ENCODE results near the gene DNASE1.
"Not testable (repeated sequence)": the region's sequence is repeated elsewhere in the genome, so short reads cannot be mapped to it uniquely, and the experiment has no call there.

Gene DNASE1

DNA sequence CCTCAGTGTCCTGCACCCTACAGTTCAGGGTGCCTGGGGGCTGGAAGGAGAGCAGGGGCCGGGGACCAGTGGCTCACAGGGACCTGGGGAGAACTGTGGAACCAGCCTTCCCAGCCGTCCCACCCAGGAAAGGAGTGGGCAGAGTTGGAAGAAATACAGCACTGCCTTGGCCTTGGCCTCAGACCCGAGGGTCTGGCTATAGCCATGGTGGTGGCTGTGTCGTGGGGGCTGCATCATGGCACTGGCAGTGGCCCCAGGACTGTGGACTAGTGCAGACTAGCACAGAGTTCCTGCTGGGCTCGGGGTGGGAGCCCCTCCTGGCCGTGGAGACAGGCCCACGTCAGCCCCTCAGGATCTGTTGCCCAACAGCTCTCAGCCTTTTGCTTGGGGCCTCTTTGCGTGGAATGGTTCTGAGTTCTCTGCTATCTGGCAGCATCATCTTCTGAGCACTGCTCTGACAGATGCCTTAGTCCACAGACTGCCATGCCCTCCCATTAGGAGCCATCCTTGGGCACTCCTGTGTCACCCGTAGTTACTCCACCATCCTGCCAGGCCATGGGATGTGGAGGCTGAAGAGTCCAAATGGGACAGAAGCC, 12.6 kb upstream of the DNASE1 start:
- no peak for DNase-seq

DNA sequence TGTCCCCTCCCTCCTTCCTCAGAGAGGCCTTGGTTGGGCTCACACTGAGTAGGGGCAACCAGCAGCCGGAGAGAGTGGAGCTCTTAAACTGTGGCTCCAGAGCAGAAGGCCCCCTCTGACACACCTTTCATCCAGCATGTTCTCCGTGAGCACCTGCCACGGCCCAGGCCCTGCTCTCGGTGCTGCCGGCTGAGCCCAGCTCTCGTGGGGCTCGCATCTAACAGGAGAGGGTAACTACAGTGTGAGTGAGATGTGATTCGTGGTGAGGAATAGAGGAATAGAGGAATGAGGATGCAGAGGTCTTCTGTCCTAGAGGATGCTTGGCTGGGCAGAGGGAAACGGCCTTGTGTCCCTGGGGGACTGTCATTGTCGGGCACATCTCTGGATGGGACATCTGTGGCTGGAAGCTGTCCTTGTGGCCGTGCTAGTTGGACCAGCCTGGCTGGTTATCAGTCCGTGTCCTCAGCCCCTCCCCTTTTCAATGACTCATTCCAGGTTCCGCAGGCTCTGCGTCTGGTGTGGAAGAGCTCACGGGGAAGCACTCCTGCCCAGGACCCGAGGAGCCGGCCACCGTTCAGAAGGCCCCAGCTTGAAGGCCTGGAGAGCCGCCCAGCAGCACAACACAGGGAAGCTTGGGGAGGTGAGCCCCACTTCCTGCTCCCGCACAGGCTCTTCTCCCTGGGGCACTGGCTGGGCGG, 11.9 kb upstream of the DNASE1 start:
- DNase-seq = no peak

DNA sequence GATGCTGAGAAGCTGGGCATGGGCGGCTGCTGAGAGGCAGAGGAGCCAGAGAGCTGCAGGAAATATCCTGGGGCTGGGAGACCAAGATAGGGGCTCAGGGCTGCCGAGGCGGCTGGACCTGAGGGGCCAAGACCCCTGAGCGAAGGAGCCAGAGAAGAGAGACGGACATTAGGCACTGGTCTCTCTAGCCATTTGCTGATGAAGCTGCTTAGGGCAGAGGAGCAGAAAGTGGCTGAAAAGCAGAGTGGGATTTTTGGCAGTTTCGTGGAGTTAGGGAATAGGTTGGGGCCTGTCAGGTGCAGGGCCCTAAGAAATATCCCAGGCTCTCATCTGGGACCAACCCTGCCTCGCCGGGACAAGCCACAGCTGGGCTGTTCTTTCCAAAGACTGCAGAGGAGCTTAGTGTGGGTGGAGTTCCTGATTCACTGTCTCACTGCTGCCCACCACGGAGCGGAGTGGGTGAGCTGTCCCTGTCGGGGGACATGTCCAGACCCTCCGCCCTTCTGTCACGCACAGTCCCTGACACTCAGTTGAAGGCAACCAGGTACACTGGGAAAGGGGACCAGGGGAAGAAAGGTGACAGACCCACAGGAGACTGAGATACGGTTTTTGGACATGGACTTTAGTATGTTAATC, 11.3 kb upstream of the DNASE1 start:
- DNase-seq = no peak

DNA sequence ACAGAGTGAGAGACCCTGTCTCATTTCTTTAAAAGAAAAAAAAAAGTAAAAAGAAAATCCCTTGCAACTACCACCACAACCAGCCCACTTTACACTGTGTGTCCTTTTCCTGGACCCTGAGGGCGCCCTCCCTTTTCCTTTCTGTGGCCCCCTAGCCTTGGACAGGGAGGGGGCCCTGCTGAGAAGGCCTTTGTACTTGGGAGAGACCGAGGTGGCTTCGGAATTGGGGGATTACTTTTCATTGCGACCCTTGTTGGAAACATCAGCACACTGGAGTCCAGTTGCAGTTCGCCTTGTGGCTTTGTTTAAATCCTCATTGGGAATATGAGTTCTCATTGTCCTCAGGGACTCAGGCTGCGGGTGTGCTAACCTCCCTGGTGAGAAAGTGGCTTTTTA, 9.4 kb upstream of the DNASE1 start:
- no peak for DNase-seq

DNA sequence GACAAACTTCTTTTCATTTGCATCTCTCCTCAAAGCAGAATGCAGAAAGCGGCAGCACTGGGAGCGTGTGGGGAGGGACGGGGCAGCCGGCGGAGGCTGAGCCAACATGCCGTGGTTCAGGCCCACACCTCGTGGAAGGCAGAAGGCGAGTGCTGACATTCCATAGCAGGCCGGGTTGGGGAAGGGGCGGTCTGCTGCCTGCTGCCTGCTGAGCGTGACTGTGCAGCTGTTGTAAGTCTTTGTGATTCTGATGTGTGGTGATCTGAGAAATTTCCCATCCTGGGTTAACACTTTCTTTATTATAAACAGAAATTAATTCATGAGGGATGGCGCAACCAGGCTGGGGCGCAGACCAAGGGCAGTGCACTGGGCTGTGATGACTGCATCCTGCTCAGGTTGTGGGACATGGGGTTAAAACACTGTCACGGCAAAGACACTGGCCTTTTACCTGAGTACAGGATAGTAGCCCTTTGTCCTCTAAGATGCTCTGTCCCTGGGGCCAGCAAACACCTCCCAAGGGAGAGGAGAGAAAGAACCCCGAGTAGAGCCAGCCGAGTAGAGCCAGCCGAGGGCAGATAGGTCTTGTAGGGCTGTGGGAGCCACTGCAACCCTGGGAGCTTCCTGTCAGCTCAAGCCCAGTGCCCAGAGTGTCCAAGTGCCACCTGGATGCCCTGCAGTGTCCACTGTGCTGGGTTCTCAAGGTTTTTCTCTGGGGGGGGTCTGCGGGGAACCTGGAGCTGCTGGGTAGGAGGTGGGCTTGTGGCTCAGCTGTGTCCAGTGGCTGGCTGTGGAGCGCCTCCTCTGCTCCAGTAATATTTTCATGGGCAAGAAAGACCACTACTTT, 8.8 kb upstream of the DNASE1 start:
- peak; percentile 30 for DNase-seq

DNA sequence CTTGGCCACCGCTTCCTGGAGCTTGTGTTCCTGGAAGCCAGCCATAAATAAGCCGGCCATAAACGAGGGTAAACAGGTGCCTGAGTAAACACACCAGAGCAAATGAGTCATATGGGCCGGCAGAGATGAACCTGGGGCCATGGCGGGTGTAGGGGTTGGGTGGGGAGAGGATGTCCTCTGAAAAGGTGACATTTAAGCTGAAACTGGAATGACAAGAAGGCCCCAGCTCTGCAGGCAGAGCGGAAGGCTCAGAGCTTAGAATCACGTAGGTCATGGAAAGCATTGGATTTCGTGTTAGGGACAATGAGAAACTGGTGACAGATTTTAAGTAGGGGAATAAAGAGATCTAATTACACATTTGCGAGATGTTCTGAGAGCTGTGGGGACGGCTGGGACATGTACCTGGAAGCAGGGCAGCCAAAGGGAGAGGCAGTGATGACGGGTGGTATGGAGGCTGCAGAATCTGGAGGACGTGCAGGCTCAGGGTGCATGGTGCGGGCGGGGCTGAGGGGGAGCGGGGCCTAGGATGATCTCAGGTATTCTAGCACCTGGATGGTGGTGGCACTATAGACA, 8.1 kb upstream of the DNASE1 start:
- peak; percentile 55 for DNase-seq

DNA sequence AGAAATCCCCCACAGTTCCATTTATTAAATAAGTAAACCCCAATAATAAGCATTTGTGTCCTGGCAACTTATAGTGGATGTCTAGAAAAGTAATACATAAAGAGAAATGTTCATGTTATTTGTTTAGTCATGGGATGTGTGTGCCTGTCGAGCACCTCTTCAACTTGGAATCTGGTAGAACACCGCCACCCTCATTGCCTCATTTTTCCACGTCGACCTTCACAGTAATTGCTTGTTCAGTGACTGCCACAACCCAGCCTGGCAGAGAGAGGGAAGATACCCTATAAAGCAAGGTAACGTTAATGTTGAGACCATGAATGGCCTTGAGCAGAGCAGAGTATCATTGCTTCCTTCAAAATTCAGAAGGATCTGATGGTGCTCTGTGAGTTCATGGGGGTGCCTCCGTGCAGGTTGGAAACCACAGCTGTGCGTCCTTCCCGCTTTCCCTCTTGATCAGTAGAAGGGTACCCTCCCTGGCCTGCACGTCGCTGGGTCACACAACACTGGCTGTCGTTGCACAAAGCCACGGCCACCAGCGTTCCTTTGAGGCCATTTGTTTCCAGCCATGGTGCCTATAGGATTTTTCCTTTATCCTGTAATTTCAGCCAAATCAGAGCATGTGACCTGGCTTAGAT, 3.7 kb upstream of the DNASE1 start:
- no peak for DNase-seq

DNA sequence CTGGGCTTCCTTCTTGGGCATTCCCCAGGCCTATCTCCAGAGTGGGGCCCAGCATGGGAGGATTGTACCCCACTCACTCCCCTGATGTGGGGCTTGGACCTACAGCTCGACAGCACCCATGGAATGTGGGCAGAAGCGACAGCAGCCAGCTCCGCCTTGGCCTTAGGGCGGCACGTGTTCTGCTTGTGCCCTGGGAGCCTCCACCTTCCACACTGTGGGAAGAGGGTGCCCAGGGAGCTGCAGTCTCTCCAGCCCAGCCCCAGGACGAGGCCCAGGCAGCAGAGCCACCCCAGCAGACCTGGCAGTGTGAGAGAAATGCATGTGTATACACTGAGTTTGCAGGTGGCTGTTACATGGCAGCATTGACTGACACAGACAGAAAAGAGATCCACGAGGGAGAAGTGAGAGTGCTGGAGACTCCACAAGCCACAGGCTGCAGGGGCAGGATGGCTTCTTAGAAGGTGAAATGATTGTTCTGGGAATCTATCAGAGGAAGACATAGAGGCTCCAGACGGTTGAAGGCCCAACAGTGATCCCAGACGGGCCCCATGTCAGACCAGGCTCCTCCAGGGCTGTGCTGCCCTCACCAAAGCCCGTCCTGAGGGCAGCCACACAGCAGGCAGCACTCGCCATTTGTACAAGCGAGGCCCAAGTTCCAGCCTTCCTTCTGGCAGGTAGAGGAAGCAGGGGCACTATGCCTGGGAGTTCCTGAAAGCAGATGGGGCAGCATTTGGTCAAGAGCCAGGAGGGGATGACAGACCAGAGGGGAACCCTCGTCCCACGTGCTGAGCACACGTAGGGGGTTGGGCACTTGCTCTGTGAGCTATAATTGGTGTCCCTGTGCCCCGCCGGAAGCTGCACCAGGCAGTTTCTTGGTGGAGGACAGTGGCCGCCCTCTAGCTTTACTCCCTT, 2.8 kb upstream of the DNASE1 start:
- no peak for DNase-seq

DNA sequence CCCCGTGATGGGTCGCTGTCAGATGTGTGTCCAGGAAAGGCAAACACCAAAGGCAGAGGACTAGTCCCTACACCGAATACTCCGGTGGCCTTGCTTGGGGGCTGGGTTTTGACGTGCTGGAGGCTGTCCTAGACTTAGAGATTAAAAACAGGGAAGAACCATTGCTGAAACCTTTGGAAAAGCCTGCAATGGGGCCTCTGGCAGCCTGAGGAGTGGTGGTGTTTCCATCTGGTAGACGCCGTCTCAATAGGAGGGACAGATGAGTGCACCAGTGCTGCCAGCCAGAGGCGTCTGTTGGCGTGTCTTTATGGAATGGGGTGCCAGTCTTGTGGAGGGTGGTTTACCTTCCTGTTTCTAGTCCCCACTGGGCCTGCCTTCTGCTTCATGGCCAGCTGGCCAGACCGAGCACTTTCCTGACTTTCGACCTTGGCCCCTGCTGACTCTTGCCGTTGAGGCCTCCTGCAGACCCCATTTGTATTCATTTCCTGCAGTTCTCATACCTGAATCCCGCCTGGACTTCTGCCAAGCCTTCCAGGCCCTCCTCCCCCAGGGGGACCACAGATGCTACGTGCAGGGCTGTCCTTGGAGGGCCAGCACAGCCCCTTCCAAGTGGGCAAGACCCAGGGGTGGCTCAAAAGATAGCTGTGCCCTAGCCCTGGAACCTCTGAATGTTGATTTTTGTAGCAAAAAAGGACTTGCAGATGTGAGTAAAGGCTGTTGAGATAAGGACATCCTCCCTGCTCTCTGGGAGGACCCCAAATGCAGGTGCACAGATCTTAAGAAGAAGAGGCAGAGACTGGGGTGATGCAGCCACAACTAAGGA, 1.9 kb upstream of the DNASE1 start:
- DNase-seq = peak; percentile 70

DNA sequence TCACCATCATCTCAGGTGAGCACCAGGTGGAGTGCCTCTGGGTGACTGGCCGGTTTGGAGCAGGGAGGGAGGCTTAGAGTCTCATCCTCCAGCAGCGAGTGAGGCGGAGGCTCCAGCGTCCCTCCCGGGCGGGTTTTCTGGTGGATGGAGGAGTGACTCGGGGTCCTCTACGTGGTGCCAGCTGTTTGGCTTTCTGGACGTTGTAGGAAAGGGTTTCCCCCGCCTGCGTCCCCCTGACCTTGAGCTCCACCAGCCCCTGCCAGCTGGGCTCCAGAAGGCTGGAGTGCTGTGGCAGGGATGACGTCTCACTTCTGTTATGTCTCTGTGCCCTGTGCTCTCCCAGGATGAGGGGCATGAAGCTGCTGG, 522 bp downstream of the DNASE1 start:
- DNase-seq = no peak

DNA sequence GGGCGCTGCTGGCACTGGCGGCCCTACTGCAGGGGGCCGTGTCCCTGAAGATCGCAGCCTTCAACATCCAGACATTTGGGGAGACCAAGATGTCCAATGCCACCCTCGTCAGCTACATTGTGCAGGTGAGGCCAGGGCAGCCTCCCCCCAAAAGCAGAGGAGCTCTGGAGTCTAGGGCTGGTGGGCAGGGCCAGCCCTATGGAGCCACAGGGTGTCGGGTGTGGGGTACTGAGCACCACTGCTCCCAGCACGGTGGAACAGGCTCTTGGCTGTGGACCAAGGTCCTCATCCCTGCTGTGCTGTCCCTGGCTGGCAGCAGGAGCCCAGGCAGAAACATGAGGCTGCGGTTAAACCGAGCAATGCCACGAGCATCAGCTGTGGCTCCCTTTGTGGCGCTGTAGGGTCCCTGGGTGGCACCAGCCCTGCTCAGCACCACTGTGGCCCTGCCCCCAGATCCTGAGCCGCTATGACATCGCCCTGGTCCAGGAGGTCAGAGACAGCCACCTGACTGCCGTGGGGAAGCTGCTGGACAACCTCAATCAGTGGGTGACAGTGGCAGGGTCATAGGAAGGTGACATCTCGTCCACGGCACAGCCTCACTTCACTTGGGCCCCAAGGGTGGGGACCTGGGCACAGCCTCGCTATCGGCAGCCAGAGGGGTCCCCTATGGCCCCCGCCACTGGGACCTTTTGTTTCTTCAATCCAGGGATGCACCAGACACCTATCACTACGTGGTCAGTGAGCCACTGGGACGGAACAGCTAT, 1.1 kb downstream of the DNASE1 start:
- DNase-seq = no peak

DNA sequence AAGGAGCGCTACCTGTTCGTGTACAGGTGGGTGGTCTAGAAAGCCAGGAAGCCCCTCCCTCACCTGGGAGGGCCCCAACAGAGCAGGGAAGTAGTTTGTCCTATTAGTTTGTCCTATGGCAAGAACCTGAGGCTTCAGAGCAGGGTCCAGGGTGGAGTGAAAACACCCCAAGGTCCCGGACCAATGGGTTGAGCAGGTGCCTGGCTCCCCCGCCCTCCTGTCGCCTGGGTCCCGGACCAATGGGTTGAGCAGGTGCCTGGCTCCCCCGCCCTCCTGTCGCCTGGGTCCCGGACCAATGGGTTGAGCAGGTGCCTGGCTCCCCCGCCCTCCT, 1.6 kb downstream of the DNASE1 start:
- not testable (repeated sequence) for DNase-seq

DNA sequence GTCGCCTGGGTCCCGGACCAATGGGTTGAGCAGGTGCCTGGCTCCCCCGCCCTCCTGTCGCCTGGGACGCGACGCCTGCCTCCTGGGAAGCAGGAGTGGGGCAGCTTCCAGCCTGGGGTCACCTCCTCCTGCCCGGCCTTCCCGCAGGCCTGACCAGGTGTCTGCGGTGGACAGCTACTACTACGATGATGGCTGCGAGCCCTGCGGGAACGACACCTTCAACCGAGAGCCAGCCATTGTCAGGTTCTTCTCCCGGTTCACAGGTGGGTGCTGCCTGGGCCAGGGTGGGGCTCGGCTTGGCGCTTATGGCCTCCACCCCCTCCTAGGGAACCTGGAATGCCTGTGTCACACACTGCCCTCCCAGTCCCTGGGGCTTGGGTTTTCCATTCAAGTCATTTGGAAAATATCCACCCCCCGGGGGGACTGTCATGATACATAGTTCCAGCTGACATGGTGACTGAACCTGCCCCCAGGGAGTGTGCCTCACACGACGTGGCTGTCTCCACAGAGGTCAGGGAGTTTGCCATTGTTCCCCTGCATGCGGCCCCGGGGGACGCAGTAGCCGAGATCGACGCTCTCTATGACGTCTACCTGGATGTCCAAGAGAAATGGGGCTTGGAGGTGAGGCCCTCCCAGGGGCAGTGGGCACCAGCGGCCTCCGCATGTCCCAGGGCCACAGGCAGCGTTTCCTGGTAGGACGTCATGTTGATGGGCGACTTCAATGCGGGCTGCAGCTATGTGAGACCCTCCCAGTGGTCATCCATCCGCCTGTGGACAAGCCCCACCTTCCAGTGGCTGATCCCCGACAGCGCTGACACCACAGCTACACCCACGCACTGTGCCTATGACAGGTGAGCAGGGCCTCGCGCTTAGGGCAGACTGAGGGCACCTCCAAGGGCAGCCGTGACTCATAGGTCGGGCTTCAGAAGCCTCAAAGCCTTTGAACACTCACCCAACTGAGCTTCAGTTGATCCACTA, 2.3 kb downstream of the DNASE1 start:
- no peak for DNase-seq

DNA sequence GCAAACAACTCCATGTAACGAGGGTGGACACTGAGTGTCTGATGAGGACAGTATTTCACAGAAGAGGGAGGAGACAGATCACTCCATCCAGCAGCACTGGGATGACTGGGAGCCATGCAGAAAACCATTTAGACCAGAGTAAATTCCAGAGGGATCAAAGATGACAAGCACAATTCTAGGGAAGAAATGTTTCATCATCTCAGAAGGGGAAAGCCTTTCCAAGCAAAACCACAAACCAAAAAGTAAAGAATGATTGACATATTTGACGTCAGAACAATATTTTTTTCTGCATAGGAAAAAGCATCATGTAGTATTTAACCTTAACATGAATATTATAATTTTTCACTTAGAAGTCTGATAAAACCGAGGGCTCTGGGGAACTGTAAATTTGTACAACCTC, 4.8 kb downstream of the DNASE1 start:
- DNase-seq = no peak

DNA sequence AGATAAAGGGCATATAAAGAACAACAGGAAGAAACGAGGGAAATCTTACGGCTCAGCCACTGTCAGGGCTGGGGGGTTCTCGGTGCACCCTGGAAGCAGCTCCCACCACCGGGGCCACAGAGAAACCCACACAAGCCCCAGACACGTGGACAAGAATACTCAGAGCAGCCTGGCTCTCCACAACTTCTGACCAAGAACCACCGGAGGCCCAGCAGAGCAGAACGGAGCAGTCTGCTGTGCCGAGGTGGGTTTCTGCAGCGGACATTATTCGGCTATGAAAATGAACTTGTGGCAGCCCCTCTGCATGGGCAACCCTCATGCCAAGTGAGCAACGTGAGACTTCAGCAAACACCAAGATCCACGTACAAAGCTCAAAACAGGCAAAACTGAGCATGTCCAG, 6.8 kb downstream of the DNASE1 start:
- DNase-seq = no peak

DNA sequence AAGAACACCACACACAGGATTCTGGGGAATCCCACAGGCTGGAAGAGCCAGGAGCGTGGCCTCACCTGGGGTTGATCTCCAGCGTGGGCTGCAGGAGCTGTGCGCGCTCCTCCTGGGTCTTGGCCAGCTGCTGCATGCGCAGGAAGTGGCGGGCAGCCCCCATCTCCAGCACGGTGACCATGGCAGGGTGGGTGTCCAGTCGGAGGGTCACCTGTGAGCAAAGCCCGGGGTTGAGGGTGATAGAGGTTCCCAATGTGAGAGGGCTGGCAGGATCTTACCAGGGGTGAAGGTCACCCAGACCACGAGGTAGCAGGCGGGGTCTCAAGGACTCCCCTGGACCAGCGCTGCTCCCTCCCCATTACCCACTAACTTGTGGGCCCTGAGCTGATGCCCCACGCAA, 7.4 kb downstream of the DNASE1 start:
- DNase-seq = no peak

DNA sequence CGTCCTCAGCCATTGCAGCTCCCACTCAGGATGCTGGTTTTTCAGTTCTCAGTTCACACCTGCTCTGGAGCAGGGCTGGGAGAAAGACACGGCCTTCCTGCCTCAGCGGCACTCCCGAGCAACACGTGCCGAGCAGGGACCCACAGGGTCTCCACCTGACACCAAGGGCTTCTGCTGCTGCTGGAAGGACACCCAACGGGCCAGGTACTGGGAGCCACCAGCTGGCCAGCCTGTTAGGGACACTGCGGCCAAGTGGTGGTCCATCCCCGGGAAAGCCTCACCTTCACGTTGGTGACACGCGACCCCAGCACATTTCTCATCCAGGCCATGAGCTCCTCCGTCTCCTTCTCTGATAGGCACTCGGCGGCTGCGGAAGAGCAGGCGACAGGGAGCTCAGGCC, 8.1 kb downstream of the DNASE1 start:
- DNase-seq = no peak

DNA sequence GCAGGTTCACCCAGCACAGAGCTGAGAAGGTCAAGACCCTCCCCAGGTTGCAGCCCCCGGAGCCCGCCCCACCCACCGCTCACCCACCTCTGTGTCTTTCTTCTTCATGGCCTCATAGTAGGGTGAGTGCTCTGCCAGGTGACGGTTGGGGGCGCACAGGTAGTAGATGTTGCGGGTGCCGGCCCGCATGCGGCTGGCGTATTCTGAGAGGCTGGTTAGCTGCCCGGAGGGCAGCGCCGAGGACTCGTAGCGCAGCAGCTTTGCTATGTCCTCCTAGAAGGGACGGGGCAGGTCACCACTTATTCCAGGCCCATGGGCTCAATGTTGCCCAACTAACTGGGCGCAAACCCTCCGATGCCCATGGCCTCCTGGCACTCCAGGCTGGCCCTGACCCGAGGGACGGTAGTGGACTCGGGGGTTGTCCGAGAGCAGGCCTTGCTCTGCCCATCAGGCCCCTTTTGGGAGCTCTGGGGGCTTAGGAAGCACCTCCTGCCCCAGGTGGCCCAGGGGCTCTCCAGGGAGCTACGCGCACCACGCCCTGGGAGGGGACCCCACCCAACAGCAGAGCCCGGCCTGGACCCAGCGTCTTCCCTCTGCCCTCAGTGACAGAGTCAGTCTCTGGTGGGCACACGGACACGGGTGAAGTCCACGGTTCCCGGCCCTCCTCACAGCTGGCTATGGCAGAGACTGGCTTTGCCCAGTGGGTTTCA, 9.9 kb downstream of the DNASE1 start:
- no peak for DNase-seq

Data from NCI-H146 (cell line).